Measurements from ENCODE around the gene IFT25.

GRCh38 chr1:53893999-53894636 is 51.4 kb downstream of the IFT25 start, which contains the start of gene DIO1:
- TF ChIP-seq POLR2AphosphoS5 (IDR thresholded peaks at IDR 0.05) (no peak), CTCF (IDR thresholded peaks at IDR 0.05) (no peak), POLR2A (IDR thresholded peaks at IDR 0.05) (no peak), EP300 (IDR thresholded peaks at IDR 0.05) (no peak)

Measured in gastroesophageal sphincter (tissue), 3 donors.